Pancreas (tissue), 10 donors: Measurements from ENCODE around the gene CRYBG2. TPM values are rescaled to one million over a fixed set of nuclear protein-coding genes. Genes with fewer than 3 reads are reported as not detected.
"Not testable (repeated sequence)": the region's sequence is repeated elsewhere in the genome, so short reads cannot be mapped to it uniquely, and the experiment has no call there.

ENCODE experiments used
- ATAC-seq, 4 donors: fragments of 200-7000 bp; cut with Tn5 transposase; one replicate each; pipeline versions ENCODE4 v1.8.0 to v1.9.1; 2020; ENCODE audit warnings: mild to moderate bottlenecking in 4 of 4, moderate library complexity in 4 of 4
- DNase-seq, 6 donors: peaks; one replicate each; pipeline ENCODE4 v3.0.0-alpha.2; 2020
- FAIRE-seq: peaks from 2 replicates; lab custom pipeline; 2012; peaks lifted over from hg19 to GRCh38; lab: Jason Lieb, UNC
- H3K27ac ChIP-seq, 4 donors: fragments of 200-600 bp; sonication (generic); 1 replicate in 3 of 4; 2 replicates in 1 of 4; pipeline versions ENCODE4 v1.5.0 to v1.8.0; 2020
- H3K27me3 ChIP-seq, 4 donors: fragments of 200-600 bp; one replicate each; pipeline ENCODE4 v1.8.0; 2021
- H3K36me3 ChIP-seq, 3 donors: fragments of 200-600 bp; sonication (generic) in 1 of 3; one replicate each; pipeline versions ENCODE4 v1.5.0 to v1.8.0; 2020 to 2021
- H3K4me1 ChIP-seq, 3 donors: fragments of 200-600 bp; one replicate each; pipeline ENCODE4 v1.8.0; 2021
- H3K4me3 ChIP-seq, 4 donors: fragments of 200-600 bp; sonication (generic) in 2 of 4; one replicate each; pipeline versions ENCODE4 v1.5.0 to v1.8.0; 2020 to 2021
- H3K9me3 ChIP-seq, 4 donors: fragments of 200-600 bp; one replicate each; pipeline ENCODE4 v1.8.0; 2021
- WGBS, 2 donors: extraction: QIAGEN DNeasy Blood & Tissue Kit; methylation state at CpG; one replicate each; pipeline ENCODE4 v1.1.7; 2013; 5-methylcytosine and 5-hydroxymethylcytosine counted together
- intact Hi-C, 3 donors: fragments of 100-400 bp; cut with DNase I; formaldehyde crosslinking; loops; one replicate each; pipeline versions ENCODE4 v1.11.1 to v1.14.2; 2022
- polyA plus RNA-seq, 2 donors: library from polyadenylated mRNA; stranded (reverse); fragments of 200-250 nt; gene quantifications; one replicate each; pipeline ENCODE4 v1.2.3, GENCODE V29; 2013
- total RNA-seq, 6 donors: library from RNA; stranded (reverse); fragmentation: NEBNext Ultra II Directional in 4 of 6; extraction: Animal tissue kit (Norgen Biotek cat#: 25700) in 4 of 6; gene quantifications; one replicate each; pipeline versions ENCODE4 v1.2.1 to v1.2.4, GENCODE V29; 2021 to 2023
- TF ChIP-seq, protein P1 (sequence below), 4 donors: fragments of 200-600 bp; sonication (generic) in 3 of 4; IDR thresholded peaks; one replicate each; pipeline versions ENCODE4 v1.5.0 to v1.8.0; 2021; ENCODE audit warnings: antibody characterized with exemption in 4 of 4
- donor health status: healthy with polysubstance abuse.
- donor health status: DM: no; HTN: no; CAD: no; lungs with moderate emphysema.
- donor health status: DM: no; HTN: no; CAD: no.
- donor health status: control.
- donor health status: control.
- donor health status: Bipolar disorder and iron deficiency.
- donor health status: DM: yes; HTN: yes; CAD: no.
- donor health status: DM: no; HTN: no; CAD: no.
- donor health status: DM: no; HTN: no; CAD: no.
- donor health status: DM: yes; HTN: yes; CAD: no.

Gene CRYBG2
- total and polyA plus RNA-seq, 8 donors = 0.12 to 2.0 (median 0.60) TPM

DNA sequence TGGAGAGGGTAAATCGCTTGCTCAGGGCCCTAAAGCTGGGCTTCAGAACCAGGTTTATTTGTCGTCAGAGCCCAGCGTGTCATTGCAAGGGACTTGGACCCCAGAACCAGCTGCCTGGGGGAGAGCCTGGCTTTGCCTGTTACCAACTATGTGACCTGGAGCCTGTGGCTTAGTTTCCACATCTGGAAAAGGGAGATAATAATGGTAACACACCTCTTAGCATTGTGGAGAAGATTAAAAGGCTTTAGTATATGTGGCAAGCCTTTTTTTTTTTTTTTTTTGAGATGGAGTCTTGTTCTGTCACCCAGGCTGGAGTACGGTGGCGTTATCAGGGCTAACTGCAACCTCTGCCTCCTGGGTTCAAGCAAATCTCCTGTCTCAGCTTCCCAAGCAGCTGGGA, 23.7 kb downstream of the CRYBG2 start:
- Histone ChIP-seq H3K27ac (no peak overlapping the region), H3K36me3 (no peaks in the 10 kb centered on the region), H3K9me3 (no peaks in the 10 kb centered on the region), H3K27me3 (no peaks in the 10 kb centered on the region), H3K4me3 (no peak overlapping the region), H3K4me1 (no peaks in the 10 kb centered on the region)
- TF ChIP-seq, protein P1, sequence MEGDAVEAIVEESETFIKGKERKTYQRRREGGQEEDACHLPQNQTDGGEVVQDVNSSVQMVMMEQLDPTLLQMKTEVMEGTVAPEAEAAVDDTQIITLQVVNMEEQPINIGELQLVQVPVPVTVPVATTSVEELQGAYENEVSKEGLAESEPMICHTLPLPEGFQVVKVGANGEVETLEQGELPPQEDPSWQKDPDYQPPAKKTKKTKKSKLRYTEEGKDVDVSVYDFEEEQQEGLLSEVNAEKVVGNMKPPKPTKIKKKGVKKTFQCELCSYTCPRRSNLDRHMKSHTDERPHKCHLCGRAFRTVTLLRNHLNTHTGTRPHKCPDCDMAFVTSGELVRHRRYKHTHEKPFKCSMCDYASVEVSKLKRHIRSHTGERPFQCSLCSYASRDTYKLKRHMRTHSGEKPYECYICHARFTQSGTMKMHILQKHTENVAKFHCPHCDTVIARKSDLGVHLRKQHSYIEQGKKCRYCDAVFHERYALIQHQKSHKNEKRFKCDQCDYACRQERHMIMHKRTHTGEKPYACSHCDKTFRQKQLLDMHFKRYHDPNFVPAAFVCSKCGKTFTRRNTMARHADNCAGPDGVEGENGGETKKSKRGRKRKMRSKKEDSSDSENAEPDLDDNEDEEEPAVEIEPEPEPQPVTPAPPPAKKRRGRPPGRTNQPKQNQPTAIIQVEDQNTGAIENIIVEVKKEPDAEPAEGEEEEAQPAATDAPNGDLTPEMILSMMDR (IDR thresholded peaks at IDR 0.05) = no peak
- 74 to 85% methylated on average over 5 of the region's 5 CpGs for WGBS, 2 donors
- FAIRE-seq (no peak), DNase-seq (no peak), ATAC-seq (no peak)
- intact Hi-C loops = no loop called here

DNA sequence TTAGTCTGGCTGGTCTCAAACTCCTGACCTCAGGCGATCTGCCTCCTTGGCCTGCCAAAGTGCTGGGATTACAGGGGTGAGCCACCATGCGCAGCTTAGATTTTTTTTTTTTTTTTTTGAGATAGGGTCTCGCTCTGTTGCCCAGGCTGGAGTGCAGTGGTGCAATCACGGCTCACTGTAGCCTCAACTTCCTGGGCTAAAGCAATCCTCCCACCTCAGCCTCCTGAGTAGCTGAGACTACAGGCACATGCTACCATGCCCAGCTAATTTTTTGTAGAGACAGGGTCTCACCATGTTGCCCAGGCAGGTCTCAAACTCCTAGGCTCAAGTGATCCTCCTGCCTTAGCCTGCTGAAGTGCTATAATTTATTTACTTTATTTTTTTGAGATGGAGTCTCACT, 24.6 kb downstream of the CRYBG2 start:
- FAIRE-seq, H3K4me1 ChIP-seq, H3K27me3 ChIP-seq, H3K9me3 ChIP-seq, H3K36me3 ChIP-seq, intact Hi-C loops, H3K4me3 ChIP-seq, ATAC-seq, DNase-seq, H3K27ac ChIP-seq: not testable (repeated sequence)
- 86 to 96% methylated on average over 3 to 4 of the region's 4 CpGs for WGBS, 2 donors

DNA sequence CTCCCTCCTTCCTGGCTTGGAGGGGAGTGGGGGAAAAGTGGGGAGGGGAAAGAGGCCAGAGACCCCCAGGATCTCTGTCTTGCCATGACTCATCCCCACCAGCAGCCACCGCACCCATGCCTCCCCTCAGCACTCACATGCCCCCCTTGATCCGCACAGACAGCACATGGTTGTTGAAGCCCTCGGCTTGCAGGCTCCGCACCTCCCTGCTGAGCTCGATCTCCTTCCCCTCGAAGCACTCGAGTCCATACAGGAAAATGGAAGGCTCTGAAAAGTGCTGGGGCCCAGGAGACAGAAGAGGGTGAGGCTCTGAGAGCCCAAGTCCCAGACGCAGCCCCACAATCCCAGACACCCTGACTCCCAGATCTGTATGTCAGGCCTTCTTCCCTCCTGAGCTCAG, 25.3 kb downstream of the CRYBG2 start:
- TF ChIP-seq, protein P1 (IDR thresholded peaks at IDR 0.05) = no peak
- no peaks in the 10 kb centered on the region for H3K36me3 ChIP-seq
- FAIRE-seq = no peak
- no peak overlapping the region for H3K4me3 ChIP-seq
- H3K27me3 ChIP-seq = no peaks in the 10 kb centered on the region
- 72 to 85% methylated on average over 8 of the region's 8 CpGs for WGBS, 2 donors
- no peak overlapping the region for H3K27ac ChIP-seq
- intact Hi-C loops = no loop called here
- no peak for DNase-seq
- no peak for ATAC-seq
- no peaks in the 10 kb centered on the region for H3K9me3 ChIP-seq
- no peaks in the 10 kb centered on the region for H3K4me1 ChIP-seq

GRCh38 chr1:26327956-26328362, 26.0 kb downstream of the CRYBG2 start:
- no peak for ATAC-seq
- intact Hi-C loops = no loop called here
- no peaks in the 10 kb centered on the region for H3K27me3 ChIP-seq
- no peak for DNase-seq
- no peaks in the 10 kb centered on the region for H3K36me3 ChIP-seq
- FAIRE-seq = no peak
- WGBS, 2 donors = 78 to 79% methylated on average over 8 of the region's 8 CpGs
- TF ChIP-seq, protein P1 (IDR thresholded peaks at IDR 0.05) = no peak
- H3K4me1 ChIP-seq = no peaks in the 10 kb centered on the region
- no peak overlapping the region for H3K27ac ChIP-seq
- no peaks in the 10 kb centered on the region for H3K9me3 ChIP-seq
- no peak overlapping the region for H3K4me3 ChIP-seq

- no peak for FAIRE-seq
- H3K4me1 ChIP-seq = no peaks in the 10 kb centered on the region
- no peaks in the 10 kb centered on the region for H3K9me3 ChIP-seq
- DNase-seq = no peak
- H3K27me3 ChIP-seq = no peaks in the 10 kb centered on the region
- no peak overlapping the region for H3K27ac ChIP-seq
- intact Hi-C loops = loop anchor here in 1 of 3 donors (5.0 kb wide), 1 partner anchor 42 kb away; the partner anchor contains the start of gene SH3BGRL3
- TF ChIP-seq, protein P1 (IDR thresholded peaks at IDR 0.05) = no peak
- 61 to 72% methylated on average over 3 of the region's 3 CpGs for WGBS, 2 donors
- H3K4me3 ChIP-seq = no peak overlapping the region
- H3K36me3 ChIP-seq = no peaks in the 10 kb centered on the region
- no peak for ATAC-seq
Observed at GRCh38 chr1:26324550-26324949, 29.4 kb downstream of the CRYBG2 start.
